Breast epithelium (tissue), 4 donors: ENCODE data around the gene CDH4. TPM values are rescaled to one million over a fixed set of nuclear protein-coding genes. Genes with fewer than 3 reads are reported as not detected.

Source experiments
- DNase-seq, 2 donors: peaks; one replicate each; pipeline ENCODE4 v3.0.0-alpha.2; 2019; ENCODE audit warnings: low spot score in 2 of 2
- H3K27ac ChIP-seq, 2 donors: fragments of 200-600 bp; sonication (generic) in 1 of 2; one replicate each; pipeline ENCODE4 v1.5.1; 2016 to 2019; ENCODE audit warnings: mild to moderate bottlenecking in 1 of 2
- H3K27me3 ChIP-seq, 2 donors: fragments of 200-600 bp; sonication (generic) in 1 of 2; one replicate each; pipeline versions ENCODE4 v1.5.1 to v1.6.0; 2017 to 2019; ENCODE audit warnings: control low read depth in 1 of 2, mild to moderate bottlenecking in 1 of 2
- H3K36me3 ChIP-seq: fragments of 200-600 bp; one replicate; pipeline ENCODE4 v1.5.1; 2019
- H3K4me1 ChIP-seq, 2 donors: fragments of 200-600 bp; sonication (generic); one replicate each; pipeline ENCODE4 v1.5.1; 2016 to 2019; ENCODE audit warnings: control low read depth in 1 of 2
- H3K4me3 ChIP-seq, 3 donors: fragments of 200-600 bp; sonication (generic); 1 replicate in 2 of 3; 2 replicates in 1 of 3; pipeline ENCODE4 v1.5.1; 2016 to 2019; ENCODE audit warnings: mild to moderate bottlenecking in 3 of 3, moderate library complexity in 2 of 3
- H3K9me3 ChIP-seq, 2 donors: fragments of 200-600 bp; sonication (generic) in 1 of 2; one replicate each; pipeline ENCODE4 v1.5.1; 2016 to 2019; ENCODE audit warnings: control low read depth in 1 of 2
- CTCF ChIP-seq, 3 donors: fragments of 450-650 bp; IDR thresholded peaks; one replicate each; pipeline ENCODE4 v1.5.1; 2016 to 2017; ENCODE audit warnings: antibody characterized with exemption in 3 of 3, mild to moderate bottlenecking in 3 of 3, moderate library complexity in 3 of 3
- POLR2A ChIP-seq: fragments of 450-650 bp; IDR thresholded peaks from one replicate; pipeline ENCODE4 v1.6.1; 2016; ENCODE audit warnings: antibody characterized with exemption, mild to moderate bottlenecking, moderate library complexity
- POLR2AphosphoS5 ChIP-seq, 3 donors: sonication (generic); formaldehyde crosslinking; IDR thresholded peaks; one replicate each; pipeline ENCODE4 v1.6.1; 2017; ENCODE audit warnings: antibody characterized with exemption in 3 of 3
- intact Hi-C: fragments of 100-400 bp; cut with DNase I; formaldehyde crosslinking; loops from one replicate; pipeline ENCODE4 v1.15.1; 2023; ENCODE audit warnings: low total_unique reads
- total RNA-seq, 3 donors: library from RNA; depleted of rRNA; stranded (reverse); fragments of >200 nt; gene quantifications; one replicate each; pipeline ENCODE4 v1.1.0, GENCODE V29; 2016

CDH4 gene
- total RNA-seq, 3 donors from 2014 or later = under 0.01 TPM; not detected in 2

- Histone ChIP-seq H3K4me1 (no peaks in the 10 kb centered on the region), H3K27ac (no peak overlapping the region), H3K9me3 (no peaks in the 10 kb centered on the region), H3K36me3 (no peaks in the 10 kb centered on the region), H3K27me3 (peaks cover 0 to 16% of the 10 kb centered on the region in 2 donors), H3K4me3 (no peak overlapping the region)
- TF ChIP-seq POLR2AphosphoS5 (IDR thresholded peaks at IDR 0.05) (no peak), CTCF (IDR thresholded peaks at IDR 0.05) (no peak), POLR2A (no peak)
- intact Hi-C loops = no loop called here
- no peak for DNase-seq
These were observed 454.3 kb downstream of the CDH4 start for GRCh38 chr20:61706259-61706961.

GRCh38 chr20:61708891-61709290 is 456.8 kb downstream of the CDH4 start:
- Histone ChIP-seq H3K9me3 (no peaks in the 10 kb centered on the region), H3K36me3 (no peaks in the 10 kb centered on the region), H3K4me1 (no peaks in the 10 kb centered on the region), H3K27ac (no peak overlapping the region), H3K4me3 (no peak overlapping the region), H3K27me3 (peaks cover 0 to 22% of the 10 kb centered on the region in 2 donors)
- intact Hi-C loops = no loop called here
- TF ChIP-seq POLR2AphosphoS5 (IDR thresholded peaks at IDR 0.05) = no peak
- no peak for TF ChIP-seq CTCF (IDR thresholded peaks at IDR 0.05)
- no peak for TF ChIP-seq POLR2A
- DNase-seq = no peak

GRCh38 chr20:61710108-61710507 is 458.0 kb downstream of the CDH4 start:
- no peak for DNase-seq
- Histone ChIP-seq H3K9me3 (no peaks in the 10 kb centered on the region), H3K27me3 (peaks cover 0 to 18% of the 10 kb centered on the region in 2 donors), H3K36me3 (no peaks in the 10 kb centered on the region), H3K27ac (no peak overlapping the region), H3K4me3 (no peak overlapping the region), H3K4me1 (no peaks in the 10 kb centered on the region)
- no peak for TF ChIP-seq POLR2A
- TF ChIP-seq POLR2AphosphoS5 (IDR thresholded peaks at IDR 0.05) = no peak
- TF ChIP-seq CTCF (IDR thresholded peaks at IDR 0.05) = no peak
- intact Hi-C loops = loop anchor here (2.0 kb wide), 1 partner anchor 71 kb away; no protein-coding TSS in a partner anchor

- no peak for TF ChIP-seq POLR2A
- Histone ChIP-seq H3K4me3 (no peak overlapping the region), H3K36me3 (no peaks in the 10 kb centered on the region), H3K9me3 (peaks cover 7 to 13% of the 10 kb centered on the region in 2 donors), H3K27ac (no peak overlapping the region), H3K27me3 (peaks cover 0 to 11% of the 10 kb centered on the region in 2 donors), H3K4me1 (no peaks in the 10 kb centered on the region)
- intact Hi-C loops = no loop called here
- DNase-seq = no peak
These were observed 460.6 kb downstream of the CDH4 start for GRCh38 chr20:61712688-61713087.

GRCh38 chr20:61718361-61719005 is 466.4 kb downstream of the CDH4 start:
- Histone ChIP-seq H3K27ac (no peak overlapping the region), H3K4me3 (no peak overlapping the region), H3K4me1 (no peaks in the 10 kb centered on the region), H3K9me3 (peaks cover 7 to 13% of the 10 kb centered on the region in 2 donors), H3K27me3 (peaks cover 0 to 21% of the 10 kb centered on the region in 2 donors), H3K36me3 (no peaks in the 10 kb centered on the region)
- intact Hi-C loops = no loop called here
- TF ChIP-seq CTCF (IDR thresholded peaks at IDR 0.05) (no peak), POLR2A (no peak), POLR2AphosphoS5 (IDR thresholded peaks at IDR 0.05) (no peak)
- no peak for DNase-seq
